ENCODE data around the gene GJD3.

GJD3 gene

DNA sequence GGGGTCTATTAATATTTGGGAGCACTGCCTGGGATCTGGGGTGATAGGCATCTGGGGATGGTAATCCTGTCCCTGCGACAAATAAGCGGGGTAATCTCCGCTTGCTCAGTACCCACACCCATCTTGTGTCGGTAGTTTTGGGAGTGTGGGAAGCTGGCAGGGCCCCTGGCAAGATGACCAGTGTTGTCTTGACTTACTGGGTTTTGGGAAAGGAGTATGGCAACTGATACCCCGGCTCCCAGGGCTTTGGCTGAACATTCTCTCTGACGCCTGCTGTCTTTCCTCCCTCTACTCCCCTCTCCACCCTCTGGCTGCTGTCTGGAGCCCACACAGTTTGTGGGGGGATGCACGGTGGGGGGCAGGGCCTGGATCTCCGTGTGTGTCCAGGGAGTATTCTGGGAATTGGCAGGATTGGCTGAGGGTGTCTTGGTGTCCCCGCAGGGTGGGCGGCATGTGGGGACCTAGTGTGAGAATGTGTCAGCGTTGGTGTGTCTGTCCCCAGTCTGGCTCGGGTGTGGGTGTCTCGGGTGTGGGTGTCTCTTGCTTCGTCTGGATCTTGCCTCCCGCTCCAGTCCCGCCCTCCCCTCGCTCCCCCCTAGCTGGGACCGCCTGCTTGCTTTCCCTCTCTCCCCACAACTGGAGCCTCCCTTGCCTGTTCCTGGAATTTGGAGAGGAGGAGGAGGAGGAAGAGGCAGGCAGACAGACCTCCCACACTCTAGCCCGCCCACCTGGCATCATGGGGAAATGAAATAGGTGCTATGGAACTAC, 43.6 kb downstream of the GJD3 start:
- DNase-seq: peak; percentile 24

DNA sequence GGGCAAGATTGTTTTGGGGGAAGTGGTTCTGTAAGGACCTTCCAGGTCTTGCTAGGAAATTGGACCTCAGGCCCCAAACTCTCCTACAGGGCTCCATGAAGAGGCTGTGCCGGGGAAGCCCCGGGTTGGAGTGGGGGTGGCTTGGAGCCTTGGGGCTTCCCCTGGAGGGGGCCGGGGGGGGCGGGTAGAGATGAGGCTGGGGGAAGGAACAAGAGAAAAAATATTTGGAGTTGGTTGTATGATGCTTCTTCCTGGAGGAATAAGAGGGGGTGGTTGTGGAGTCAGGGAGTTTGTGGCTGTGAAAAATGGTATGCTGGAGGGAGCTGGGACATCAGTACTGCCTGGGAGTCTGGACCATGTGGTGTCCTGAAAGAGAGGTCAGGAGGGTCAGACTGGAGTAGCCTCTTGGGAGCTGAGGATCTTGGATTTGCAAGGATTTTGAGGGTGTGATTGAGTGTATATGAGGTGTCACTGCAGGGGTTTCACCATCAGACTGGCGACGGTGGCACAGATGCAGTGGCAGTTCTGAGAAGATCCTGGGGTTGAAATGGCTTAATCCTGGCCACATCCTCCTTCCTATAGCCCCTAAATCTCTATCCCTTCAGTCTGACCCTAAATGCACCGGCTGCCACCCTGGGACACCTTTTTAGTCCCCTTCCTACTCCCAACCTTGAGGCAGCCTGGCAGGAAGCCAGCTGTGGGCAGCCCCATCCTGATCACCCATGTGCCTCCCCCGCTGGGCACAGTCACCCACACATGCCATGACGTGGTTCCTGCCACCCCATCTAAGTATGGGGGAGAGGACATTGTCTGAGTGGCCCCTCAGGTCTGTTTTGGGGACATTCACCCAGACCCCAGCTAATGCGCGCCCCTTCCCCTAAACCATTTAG, 44.6 kb downstream of the GJD3 start:
- DNase-seq: no peak

DNA sequence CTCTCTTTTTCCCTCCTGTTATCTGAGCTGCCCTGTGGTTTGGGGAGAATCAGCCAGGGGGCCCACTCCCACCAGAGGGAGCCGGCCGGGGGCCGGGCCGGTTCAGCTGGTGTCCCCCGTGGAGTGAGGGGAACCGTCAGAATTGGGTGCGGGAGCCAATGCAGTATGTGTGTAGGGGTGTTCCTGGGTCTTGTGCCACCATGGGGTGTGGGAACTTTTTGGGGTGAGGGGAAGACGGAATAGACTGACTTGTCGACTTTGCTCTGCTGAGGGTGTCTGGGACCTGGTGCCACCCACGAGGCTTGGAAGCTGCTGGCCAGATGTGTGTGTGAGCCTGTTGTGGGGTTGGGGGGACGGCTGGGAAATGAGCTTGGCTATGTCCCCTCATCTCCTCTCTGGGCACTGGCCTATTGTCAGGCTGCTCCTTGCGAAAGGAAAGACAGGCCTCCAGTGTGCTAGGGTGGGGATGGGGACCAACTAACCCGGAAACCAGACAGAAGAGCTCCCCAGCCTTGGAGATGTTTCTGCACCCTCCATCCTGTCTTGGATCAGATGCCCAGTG, 45.6 kb downstream of the GJD3 start:
- DNase-seq: no peak

DNA sequence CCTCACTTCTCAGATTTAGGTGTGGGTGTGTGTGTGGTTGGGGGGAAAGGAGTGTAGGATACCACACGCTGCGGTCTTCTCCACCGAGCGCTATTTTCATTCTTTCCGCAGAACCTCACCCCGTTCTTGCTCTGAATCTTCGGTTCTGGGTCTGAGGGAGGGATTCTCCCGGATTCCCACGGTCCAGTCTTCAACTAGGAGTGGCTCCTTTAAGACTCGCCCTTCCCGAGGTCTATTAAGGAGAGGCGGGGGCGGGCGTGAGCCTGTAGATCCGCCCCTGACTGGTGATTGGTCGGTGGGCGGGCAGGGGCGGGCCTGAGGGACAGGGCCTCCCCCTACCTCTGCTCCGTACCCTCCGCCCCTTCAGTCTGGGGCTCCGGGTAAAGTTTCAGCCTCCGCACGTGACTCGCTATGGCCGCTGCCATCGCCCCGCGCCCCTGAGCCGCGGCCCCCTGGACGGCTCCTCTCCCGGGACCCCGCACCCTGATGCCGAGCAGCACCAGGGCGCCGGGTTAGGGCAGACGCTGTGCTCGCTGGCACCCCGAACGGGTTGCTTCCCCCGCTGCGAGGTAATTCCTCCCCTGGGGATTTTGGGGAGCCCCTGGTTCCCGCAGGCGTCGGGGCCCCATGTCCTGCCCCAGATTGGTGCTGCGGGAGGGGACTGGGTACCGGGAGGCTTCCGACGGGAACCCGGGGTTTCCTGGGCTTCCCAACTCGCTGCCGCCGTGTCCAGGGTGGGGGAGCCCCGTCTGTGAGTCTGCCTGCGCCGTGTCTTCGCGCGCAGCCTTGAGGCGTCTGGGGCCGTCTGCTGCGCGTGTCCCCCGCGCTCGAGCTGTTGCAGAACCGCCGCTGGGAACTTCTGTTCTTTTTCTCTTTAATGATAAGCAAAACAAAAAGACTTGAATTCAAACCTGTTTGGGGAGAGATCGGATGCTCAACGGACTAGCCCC, 46.4 kb downstream of the GJD3 start:
- peak; percentile 94 for DNase-seq

DNA sequence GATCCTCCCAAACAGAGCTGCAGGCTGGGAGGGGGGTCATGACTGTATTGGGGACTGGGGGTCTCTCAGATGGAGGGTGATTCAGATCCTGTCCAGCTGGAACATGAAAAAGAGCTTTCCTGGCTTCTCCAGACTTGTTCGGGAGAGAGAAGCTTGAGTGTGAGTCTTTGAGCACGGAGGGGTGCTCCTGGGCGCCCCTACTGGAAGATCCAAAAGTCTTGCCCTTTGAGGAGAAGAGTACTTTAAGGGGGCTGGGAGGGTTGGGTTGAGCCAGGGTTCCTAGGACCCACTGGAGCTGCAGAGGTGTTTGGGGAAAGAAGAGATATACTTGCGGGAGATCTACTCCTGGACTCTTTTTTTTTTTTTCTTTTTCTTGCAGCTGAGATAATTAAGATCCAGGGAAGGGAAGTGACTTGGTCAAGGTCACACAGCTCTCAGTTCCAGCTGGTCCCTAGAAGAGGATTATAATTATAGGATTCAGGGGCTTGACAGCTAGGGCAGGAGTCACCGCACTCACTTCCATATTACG, 47.1 kb downstream of the GJD3 start:
- DNase-seq: peak; percentile 57

DNA sequence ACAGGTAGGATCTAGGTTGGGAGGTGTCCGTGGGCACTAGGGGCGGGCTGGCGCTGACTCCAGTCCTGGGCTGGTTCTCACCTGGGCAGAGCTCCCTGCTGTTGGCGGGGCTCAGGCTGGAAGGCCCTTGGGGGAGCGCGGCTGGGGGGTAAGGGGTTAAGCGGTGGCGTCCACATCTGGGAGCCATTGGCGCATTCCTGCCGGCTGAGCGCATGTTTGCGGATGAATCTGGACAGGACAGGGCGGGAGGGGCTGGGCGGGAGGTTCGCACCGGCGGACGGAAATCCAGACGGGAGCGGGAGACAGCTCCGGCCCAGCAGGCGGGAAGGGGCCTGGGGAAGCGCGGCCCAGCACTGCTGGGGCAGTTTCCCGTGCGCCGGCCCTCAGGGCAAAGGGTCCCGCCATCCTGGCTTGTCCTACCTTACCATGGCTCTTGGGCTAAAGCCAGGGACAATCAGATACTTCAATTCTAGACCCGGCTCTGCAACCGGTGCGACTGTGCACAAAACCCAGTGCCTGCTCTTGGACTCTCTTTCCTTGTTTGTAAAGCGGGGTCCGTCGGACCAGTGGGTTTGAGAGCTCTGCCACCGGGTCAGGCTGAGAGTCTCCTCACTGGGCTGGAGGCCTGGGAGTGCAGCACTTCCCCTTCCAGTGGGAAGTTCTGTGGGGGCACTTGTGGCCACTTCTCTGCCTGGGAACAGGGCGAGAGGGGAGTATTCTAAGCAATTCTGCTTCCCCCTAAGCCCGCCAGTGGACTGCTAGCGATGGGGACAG, 47.8 kb downstream of the GJD3 start:
- DNase-seq: no peak

DNA sequence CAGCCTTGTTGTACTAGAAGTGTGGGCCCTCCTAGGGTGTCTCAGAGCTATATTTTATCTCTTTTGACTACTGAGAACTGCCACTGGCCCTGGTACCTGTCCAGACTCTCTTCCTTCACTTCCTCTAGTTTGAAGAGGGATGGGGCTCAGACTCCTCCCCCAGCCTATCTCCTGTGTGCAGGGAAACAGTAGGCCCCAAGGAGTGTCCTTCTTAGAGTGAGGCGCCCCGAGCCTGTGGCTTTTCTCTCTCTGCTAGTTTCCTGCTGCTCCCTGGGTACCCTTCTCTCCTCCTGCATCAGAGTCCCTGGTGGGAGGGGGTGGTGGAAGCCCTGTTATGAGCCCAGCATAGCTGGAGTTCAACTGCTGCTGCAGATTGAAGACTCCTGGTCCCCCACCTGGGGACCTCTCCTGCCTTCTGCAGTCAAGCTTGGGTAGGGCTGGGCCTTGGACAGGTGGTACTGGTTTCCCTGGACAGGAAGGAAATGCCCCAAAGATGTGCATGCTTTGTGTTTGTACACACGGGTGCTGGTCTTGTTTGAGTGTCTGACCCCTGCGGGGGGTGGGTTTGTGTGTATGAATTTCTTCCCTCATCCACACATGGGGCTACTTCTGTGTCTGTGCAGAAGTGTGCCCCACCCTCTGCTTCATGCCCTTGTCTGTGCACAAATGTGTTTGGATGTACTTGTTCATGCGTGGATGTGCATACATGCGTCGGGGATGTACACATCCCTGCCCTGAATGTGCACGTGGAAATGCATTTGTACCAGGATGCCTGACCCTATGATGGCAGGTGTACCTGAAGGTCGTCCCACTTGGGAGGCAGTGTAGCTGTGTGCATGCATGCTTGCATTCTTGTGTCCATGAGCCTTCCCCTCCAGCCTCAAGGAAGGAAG, 48.6 kb downstream of the GJD3 start:
- DNase-seq: no peak

DNA sequence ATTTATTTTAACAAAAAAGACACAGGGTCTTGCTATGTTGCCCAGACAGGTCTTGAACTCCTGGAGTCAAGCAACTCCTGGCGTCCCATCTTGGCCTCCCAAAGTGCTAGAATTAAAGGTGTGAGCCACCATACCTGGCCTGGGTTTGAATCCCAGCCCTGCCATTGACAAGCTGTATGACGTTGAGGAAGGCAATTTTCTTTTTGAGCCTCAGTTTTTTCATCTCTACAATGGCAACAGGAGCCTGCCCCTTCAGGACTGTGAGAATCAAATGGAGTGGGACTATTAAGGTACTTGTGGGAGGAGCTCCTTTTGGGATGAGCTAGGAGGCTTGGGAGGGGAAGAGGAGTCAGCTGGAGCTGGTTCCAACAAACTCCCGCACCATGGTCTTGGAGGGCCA, 49.3 kb downstream of the GJD3 start:
- no peak for DNase-seq

DNA sequence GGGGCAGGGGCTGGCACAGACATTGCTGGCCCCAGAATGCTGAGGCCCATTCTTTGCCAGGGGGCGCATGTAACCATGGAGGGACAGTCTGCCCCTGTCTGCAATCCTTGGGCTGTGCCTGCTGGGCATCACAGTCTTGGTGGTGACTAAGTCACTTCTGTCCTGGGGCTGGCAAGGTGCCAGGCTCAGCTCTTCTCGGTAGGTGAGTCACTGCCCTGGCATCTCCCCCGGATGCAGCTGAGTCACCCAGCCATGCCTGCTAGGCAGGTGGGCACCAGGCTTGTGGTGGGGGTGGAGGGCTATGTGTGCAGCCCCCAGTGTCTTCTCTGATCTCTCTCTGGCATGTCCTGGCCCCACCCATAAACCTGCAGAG, 50.0 kb downstream of the GJD3 start:
- peak; percentile 67 for DNase-seq

DNA sequence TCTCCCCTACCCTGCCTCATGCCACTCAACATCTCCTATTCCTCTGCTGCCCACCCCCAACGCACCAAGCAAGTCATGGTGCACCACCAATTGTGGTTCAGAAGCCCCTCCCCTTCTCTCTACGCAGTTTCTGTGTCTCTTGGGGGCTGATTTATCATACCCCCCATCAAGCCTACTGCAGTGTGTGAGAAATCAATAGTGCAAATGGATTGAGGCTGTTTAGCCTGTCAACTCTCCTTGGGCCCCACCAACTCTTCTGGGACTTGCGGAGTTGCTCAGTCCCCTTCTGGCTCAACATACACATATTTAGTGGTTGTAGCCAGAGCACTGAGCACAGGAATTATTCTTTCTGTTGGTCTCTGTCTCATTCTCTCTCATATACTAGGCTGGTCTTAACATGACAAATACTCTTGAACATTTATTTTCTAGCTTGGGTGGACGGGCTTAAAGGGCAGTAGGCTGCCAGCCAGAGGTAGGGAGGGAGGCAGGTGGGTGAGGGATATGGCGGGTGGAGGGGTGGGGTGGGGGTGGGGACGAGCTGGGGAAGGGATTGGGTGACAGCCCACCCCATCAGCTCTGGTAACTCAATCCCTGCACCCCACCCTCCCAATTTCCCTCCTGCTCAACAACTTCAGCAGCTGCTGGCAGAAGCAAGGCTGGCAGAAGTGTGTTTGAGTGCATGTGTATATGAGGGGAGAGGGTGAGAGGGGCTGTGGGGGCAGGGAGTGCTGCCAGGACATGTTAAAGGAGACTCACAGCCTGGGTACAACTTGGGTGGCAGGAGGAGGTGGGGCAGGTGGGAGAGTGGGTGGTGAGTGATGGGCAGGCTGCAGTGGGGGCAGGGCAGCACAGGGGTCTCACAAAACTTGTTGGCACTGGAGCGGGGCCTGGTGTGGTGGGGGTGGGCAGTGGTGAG, 50.6 kb downstream of the GJD3 start:
- peak; percentile 98 for DNase-seq

Measured in NCI-H2171 treated with DMSO at 0.1 percent for 48 hours (cell line).